IMR-90 (cell line): ENCODE data around the gene IL11. TPM values are rescaled to one million over a fixed set of nuclear protein-coding genes. Genes with fewer than 3 reads are reported as not detected.

Experiments used
- ATAC-seq: fragments of 200-7000 bp; cut with Tn5 transposase; 2 replicates; pipeline ENCODE4 v1.9.1; 2020; ENCODE audit warnings: low read depth, mild to moderate bottlenecking, moderate library complexity
- BruUV-seq: library from RNA; stranded (reverse); fragments of 400-500 nt; replicated peaks from 2 replicates; lab custom pipeline; 2021; lab: Mats Ljungman, UMichigan
- CTCF ChIA-PET: fragments of 300-600 bp; formaldehyde crosslinking; extraction: SDS; loops from one replicate; lab custom pipeline; 2021; ENCODE audit warnings: antibody characterized with exemption; lab: Yijun Ruan, JAX
- POLR2A ChIA-PET: fragments of 300-600 bp; sonication (Branson Sonifier 250); formaldehyde crosslinking; loops from one replicate; lab custom pipeline; 2022; ENCODE audit warnings: antibody characterized with exemption; ENCODE audit not compliant: unreplicated experiment; lab: Charles Lee
- DNase-seq: peaks from one replicate; pipeline ENCODE4 v3.0.0; 2013
- H2AFZ ChIP-seq: replicated peaks from 2 replicates; pipeline ENCODE3; 2013; ENCODE audit warnings: low read length, mild to moderate bottlenecking; ENCODE audit not compliant: poor library complexity
- H2AK5ac ChIP-seq: 2 replicates; pipeline ENCODE4 v1.6.1; 2013; ENCODE audit warnings: low read depth, low read length, inconsistent platforms
- H2AK9ac ChIP-seq: replicated peaks from 2 replicates; pipeline ENCODE3; 2013; ENCODE audit warnings: mild to moderate bottlenecking, low read depth, low read length, moderate library complexity; ENCODE audit not compliant: poor library complexity
- H2BK120ac ChIP-seq: 2 replicates; pipeline ENCODE4 v1.6.1; 2013; ENCODE audit warnings: low read depth, low read length, inconsistent platforms
- H2BK15ac ChIP-seq: 3 replicates; pipeline ENCODE4 v1.6.1; 2013; ENCODE audit warnings: low read depth, low read length, inconsistent platforms
- H2BK20ac ChIP-seq: 2 replicates; pipeline ENCODE4 v1.6.1; 2013; ENCODE audit warnings: low read depth, mild to moderate bottlenecking, inconsistent platforms, low read length, moderate library complexity
- H2BK5ac ChIP-seq: 2 replicates; pipeline ENCODE4 v1.6.1; 2013; ENCODE audit warnings: mild to moderate bottlenecking, low read depth, low read length, inconsistent platforms; ENCODE audit not compliant: poor library complexity, severe bottlenecking
- H3K14ac ChIP-seq: replicated peaks from 2 replicates; pipeline ENCODE4 v1.6.1; 2013; ENCODE audit warnings: low read depth, low read length, inconsistent platforms
- H3K18ac ChIP-seq: 2 replicates; pipeline ENCODE4 v1.6.1; 2013; ENCODE audit warnings: low read depth, low read length, control low read depth
- H3K23ac ChIP-seq: 2 replicates; pipeline ENCODE4 v1.6.1; 2013; ENCODE audit warnings: low read depth, low read length, inconsistent platforms
- H3K27ac ChIP-seq: 2 replicates; pipeline ENCODE4 v1.5.1; 2013; ENCODE audit warnings: mild to moderate bottlenecking, control low read depth, low read length; ENCODE audit not compliant: insufficient read depth
- H3K27me3 ChIP-seq: 2 replicates; pipeline ENCODE4 v1.6.1; 2013; ENCODE audit warnings: low read length; ENCODE audit not compliant: control insufficient read depth, insufficient read depth
- H3K36me3 ChIP-seq: 2 replicates; pipeline ENCODE4 v1.6.1; 2013; ENCODE audit warnings: low read length, mixed read lengths; ENCODE audit not compliant: control insufficient read depth, insufficient read depth
- H3K4ac ChIP-seq: 2 replicates; pipeline ENCODE4 v1.6.1; 2013; ENCODE audit warnings: low read depth, low read length, inconsistent platforms
- H3K4me1 ChIP-seq: 2 replicates; pipeline ENCODE4 v1.6.1; 2013; ENCODE audit warnings: low read length, mixed read lengths; ENCODE audit not compliant: control insufficient read depth, insufficient read depth
- H3K4me2 ChIP-seq: 2 replicates; pipeline ENCODE4 v1.6.1; 2013; ENCODE audit warnings: low read depth, mild to moderate bottlenecking, control low read depth, low read length, moderate library complexity
- H3K4me3 ChIP-seq: 2 replicates; pipeline ENCODE4 v1.5.1; 2013; ENCODE audit warnings: low read depth, mild to moderate bottlenecking, control low read depth, low read length, moderate library complexity; ENCODE audit not compliant: insufficient read depth
- H3K56ac ChIP-seq: 2 replicates; pipeline ENCODE4 v1.6.1; 2013; ENCODE audit warnings: low read length, inconsistent platforms; ENCODE audit not compliant: insufficient read depth; ENCODE audit errors: extremely low read depth
- H3K79me1 ChIP-seq, 2 experiments: 2 replicates each; pipeline ENCODE4 v1.6.1; 2013; ENCODE audit warnings: low read length in 2 of 2, inconsistent platforms in 1 of 2, low read depth in 1 of 2
- H3K9ac ChIP-seq: 2 replicates; pipeline ENCODE4 v1.6.1; 2013; ENCODE audit warnings: low read depth, low read length, control low read depth
- H3K9me1 ChIP-seq: 2 replicates; pipeline ENCODE4 v1.6.1; 2013; ENCODE audit warnings: low read length, inconsistent platforms; ENCODE audit not compliant: insufficient read depth
- H3K9me3 ChIP-seq: 2 replicates; pipeline ENCODE4 v1.6.1; 2013; ENCODE audit warnings: low read length; ENCODE audit not compliant: control insufficient read depth, insufficient read depth
- H4K20me1 ChIP-seq: 2 replicates; pipeline ENCODE4 v1.6.1; 2013; ENCODE audit warnings: low read length, inconsistent platforms; ENCODE audit not compliant: insufficient read depth
- H4K5ac ChIP-seq: 2 replicates; pipeline ENCODE4 v1.6.1; 2013; ENCODE audit warnings: mild to moderate bottlenecking, low read depth, low read length, control low read depth
- H4K8ac ChIP-seq, 2 experiments: 2 replicates each; pipeline ENCODE4 v1.6.1; 2013; ENCODE audit warnings: low read depth in 2 of 2, low read length in 2 of 2, control low read depth in 1 of 2, inconsistent platforms in 1 of 2
- H4K91ac ChIP-seq: 2 replicates; pipeline ENCODE4 v1.6.1; 2013; ENCODE audit warnings: low read depth, low read length, inconsistent platforms; ENCODE audit not compliant: insufficient read depth
- BHLHE40 ChIP-seq: fragments of 150-350 bp; IDR thresholded peaks from 2 replicates; pipeline ENCODE4 v1.6.1; 2016; ENCODE audit warnings: mild to moderate bottlenecking, low read depth, low read length
- CEBPB ChIP-seq: IDR thresholded peaks from 2 replicates; pipeline ENCODE4 v1.6.1; 2012; ENCODE audit warnings: low read depth, low read length, improper control_type of control experiment
- CHD1 ChIP-seq: IDR thresholded peaks from 2 replicates; pipeline ENCODE4 v1.6.1; 2012; ENCODE audit warnings: low read depth, low read length, improper control_type of control experiment
- CTCF ChIP-seq: conservative IDR thresholded peaks from 2 replicates; pipeline ENCODE4 v1.5.1; 2012; ENCODE audit warnings: mild to moderate bottlenecking, low read depth, low read length, improper control_type of control experiment
- ELK1 ChIP-seq: fragments of 150-350 bp; IDR thresholded peaks from 2 replicates; pipeline ENCODE4 v1.6.1; 2016; ENCODE audit warnings: low read depth, mild to moderate bottlenecking, low read length, moderate library complexity, borderline replicate concordance
- FOS ChIP-seq: fragments of 150-350 bp; IDR thresholded peaks from 2 replicates; pipeline ENCODE4 v1.6.1; 2016; ENCODE audit warnings: low read depth, low read length
- MAZ ChIP-seq: IDR thresholded peaks from 2 replicates; pipeline ENCODE4 v1.6.1; 2012; ENCODE audit warnings: low read depth, mild to moderate bottlenecking, low read length, improper control_type of control experiment, moderate library complexity, borderline replicate concordance
- MXI1 ChIP-seq: IDR thresholded peaks from 2 replicates; pipeline ENCODE4 v1.6.1; 2012; ENCODE audit warnings: low read depth, mild to moderate bottlenecking, low read length, moderate library complexity, borderline replicate concordance
- NFE2L2 ChIP-seq: fragments of 150-350 bp; IDR thresholded peaks from 2 replicates; pipeline ENCODE4 v1.6.1; 2016; ENCODE audit warnings: low read depth, mild to moderate bottlenecking, low read length
- POLR2A ChIP-seq: IDR thresholded peaks from 2 replicates; pipeline ENCODE4 v1.6.1; 2012; ENCODE audit warnings: mild to moderate bottlenecking, low read depth, low read length
- RAD21 ChIP-seq: IDR thresholded peaks from 2 replicates; pipeline ENCODE4 v1.6.1; 2012; ENCODE audit warnings: low read length, improper control_type of control experiment
- RCOR1 ChIP-seq: IDR thresholded peaks from 2 replicates; pipeline ENCODE4 v1.6.1; 2012; ENCODE audit warnings: mild to moderate bottlenecking, low read length, improper control_type of control experiment; ENCODE audit not compliant: insufficient replicate concordance
- RFX5 ChIP-seq: IDR thresholded peaks from 2 replicates; pipeline ENCODE4 v1.8.0; 2012; ENCODE audit warnings: low read depth, mild to moderate bottlenecking, low read length, moderate library complexity
- USF2 ChIP-seq: fragments of 150-350 bp; IDR thresholded peaks from 2 replicates; pipeline ENCODE4 v1.6.1; 2017; ENCODE audit warnings: mild to moderate bottlenecking, antibody characterized with exemption, low read length, low read depth
- WGBS, 2 experiments: methylation state at CpG; one replicate each; pipeline versions ENCODE4 v1.1.5 to v1.1.7; 2013; ENCODE audit warnings: missing lambda C conversion rate in 2 of 2; ENCODE audit not compliant: insufficient read length in 1 of 2; ENCODE audit errors: extremely low coverage in 2 of 2; 5-methylcytosine and 5-hydroxymethylcytosine counted together
- dilution Hi-C: fragments of 300-500 bp; cut with HindIII; formaldehyde crosslinking; loops from one replicate; pipeline ENCODE4 v1.14.3; 2018; ENCODE audit warnings: low sequenced_read_pairs; ENCODE audit not compliant: unreplicated experiment
- in situ Hi-C: fragments of 300-500 bp; cut with MboI; formaldehyde crosslinking; loops from 3 replicates; pipeline ENCODE4 v1.14.3; 2019; ENCODE audit warnings: low sequenced_read_pairs, inconsistent platforms, mixed read lengths
- intact Hi-C: fragments of 100-400 bp; cut with micrococcal nuclease; formaldehyde crosslinking; loops from 2 replicates; pipeline ENCODE4 v1.10.0; 2022
- polyA plus RNA-seq, 3 experiments: library from polyadenylated mRNA; depleted of rRNA; stranded (reverse); fragments of >200 nt; gene quantifications; 2 replicates each; pipeline ENCODE4 v1.2.3, GENCODE V29; 2012; ENCODE audit warnings: low replicate concordance in 1 of 3
- total RNA-seq: library from RNA; depleted of rRNA; stranded (reverse); fragments of >200 nt; gene quantifications from 2 replicates; pipeline ENCODE4 v1.2.3, GENCODE V29; 2012

IL11 gene
- total and polyA plus RNA-seq, 2 of the 4 experiments (the other 2 are of a cell fraction), result 14.3 to 33.6 TPM

GRCh38 chr19:55382522-55383054, 12.3 kb upstream of the IL11 start:
- peak overlapping the region; percentile 7; the same call in 1 of the 2 replicates for H2AK5ac ChIP-seq
- ChIA-PET CTCF (no interaction called here), POLR2A (interaction anchor here (0.6 kb wide), 1 partner anchor 85 kb away, joined by 11 read pairs; no protein-coding TSS in a partner anchor)
- in situ Hi-C loops, result loop anchor here (10.0 kb wide), 1 partner anchor 88 kb away; no protein-coding TSS in a partner anchor
- H3K27me3 ChIP-seq, result no peaks in the 10 kb centered on the region
- H3K14ac ChIP-seq, result no peak overlapping the region
- no TSS peak for BruUV-seq
- no peak overlapping the region for H3K18ac ChIP-seq
- peaks cover 14 to 22% of the 10 kb centered on the region in 2 experiments; a peak in 3 of 4 replicates for H3K79me1 ChIP-seq
- H3K23ac ChIP-seq, result no peak overlapping the region; the same call in 1 of the 2 replicates
- H3K56ac ChIP-seq, result no peak overlapping the region
- intact Hi-C loops, result no loop called here
- dilution Hi-C loops, result no loop called here
- DNase-seq (no peak), ATAC-seq (no peak)
- H3K9me3 ChIP-seq, result no peaks in the 10 kb centered on the region
- H2BK20ac ChIP-seq, result no peak overlapping the region
- H3K27ac ChIP-seq, result no peak overlapping the region
- no peak overlapping the region for H3K4ac ChIP-seq
- no peak overlapping the region for H3K9ac ChIP-seq
- peaks cover 19% of the 10 kb centered on the region for H4K20me1 ChIP-seq
- H3K9me1 ChIP-seq, result 0 out of 2 replicates have a peak, but pooled peaks cover 4% of the 10 kb centered on the region
- H4K5ac ChIP-seq, result no peak overlapping the region
- no peak overlapping the region for H3K4me3 ChIP-seq
- H2BK5ac ChIP-seq, result no peak overlapping the region
- no peak overlapping the region for H4K91ac ChIP-seq
- peaks cover 12% of the 10 kb centered on the region for H3K36me3 ChIP-seq
- H2AK9ac ChIP-seq, result no peak overlapping the region
- H2BK15ac ChIP-seq, result no peak overlapping the region
- H4K8ac ChIP-seq, result peak overlapping the region in 1 of 2 experiments; percentile 79; a peak in 1 of 4 replicates
- H3K4me1 ChIP-seq, result peaks cover 18% of the 10 kb centered on the region
- no CpG with 5 or more reads among the region's 3 CpGs for WGBS, 2 experiments
- H2AFZ ChIP-seq, result no peak overlapping the region
- H3K4me2 ChIP-seq, result no peak overlapping the region
- TF ChIP-seq USF2 (no peak), RCOR1 (no peak), CEBPB (no peak), MXI1 (no peak), NFE2L2 (no peak), RAD21 (no peak), POLR2A (no peak), RFX5 (no peak), BHLHE40 (no peak), CHD1 (no peak), FOS (no peak), ELK1 (no peak), CTCF (no peak), MAZ (no peak)
- H2BK120ac ChIP-seq, result no peak overlapping the region
